ENCODE results near the gene SLC19A1.

The SLC19A1 gene

GRCh38 chr21:45525153-45525909 lies 16.9 kb downstream of the SLC19A1 start:
- Histone ChIP-seq H3K36me3 (ENCODE audit: insufficient read depth, low read length) (no peaks in the 10 kb centered on the region), H3K9me3 (ENCODE audit: low read length) (peaks cover 6% of the 10 kb centered on the region), H3K27me3 (ENCODE audit: control insufficient read depth in 1 of 2, insufficient read depth in 2 of 2, low read length in 2 of 2) (no peaks in the 10 kb centered on the region), H3K9ac (ENCODE audit: low read length) (no peak overlapping the region), H3K27ac (ENCODE audit: low read depth, low read length) (no peak overlapping the region), H3K4me1 (ENCODE audit: insufficient read depth, low read length) (no peaks in the 10 kb centered on the region), H3K4me3 (ENCODE audit: low read depth in 1 of 2, low read length in 2 of 2) (no peak overlapping the region)

GRCh38 chr21:45524756-45525152 lies 17.5 kb downstream of the SLC19A1 start:
- H3K4me1 ChIP-seq (ENCODE audit: insufficient read depth, low read length): no peaks in the 10 kb centered on the region
- H3K4me3 ChIP-seq (ENCODE audit: low read depth in 1 of 2, low read length in 2 of 2): no peak overlapping the region
- no peak overlapping the region for H3K9ac ChIP-seq (ENCODE audit: low read length)
- H3K27ac ChIP-seq (ENCODE audit: low read depth, low read length): no peak overlapping the region
- H3K36me3 ChIP-seq (ENCODE audit: insufficient read depth, low read length): no peaks in the 10 kb centered on the region
- peaks cover 12% of the 10 kb centered on the region for H3K9me3 ChIP-seq (ENCODE audit: low read length)
- H3K27me3 ChIP-seq (ENCODE audit: control insufficient read depth in 1 of 2, insufficient read depth in 2 of 2, low read length in 2 of 2): no peaks in the 10 kb centered on the region

GRCh38 chr21:45523411-45524101 lies 18.7 kb downstream of the SLC19A1 start:
- H3K9ac ChIP-seq (ENCODE audit: low read length): no peak overlapping the region
- no peaks in the 10 kb centered on the region for H3K36me3 ChIP-seq (ENCODE audit: insufficient read depth, low read length)
- no peak overlapping the region for H3K4me3 ChIP-seq (ENCODE audit: low read depth in 1 of 2, low read length in 2 of 2)
- no peaks in the 10 kb centered on the region for H3K27me3 ChIP-seq (ENCODE audit: control insufficient read depth in 1 of 2, insufficient read depth in 2 of 2, low read length in 2 of 2)
- H3K4me1 ChIP-seq (ENCODE audit: insufficient read depth, low read length): no peaks in the 10 kb centered on the region
- no peak overlapping the region for H3K27ac ChIP-seq (ENCODE audit: low read depth, low read length)
- H3K9me3 ChIP-seq (ENCODE audit: low read length): peaks cover 19% of the 10 kb centered on the region

GRCh38 chr21:45522986-45523385 lies 19.3 kb downstream of the SLC19A1 start:
- Histone ChIP-seq H3K4me3 (ENCODE audit: low read depth in 1 of 2, low read length in 2 of 2) (no peak overlapping the region), H3K4me1 (ENCODE audit: insufficient read depth, low read length) (no peaks in the 10 kb centered on the region), H3K27me3 (ENCODE audit: control insufficient read depth in 1 of 2, insufficient read depth in 2 of 2, low read length in 2 of 2) (no peaks in the 10 kb centered on the region), H3K27ac (ENCODE audit: low read depth, low read length) (no peak overlapping the region), H3K36me3 (ENCODE audit: insufficient read depth, low read length) (no peaks in the 10 kb centered on the region), H3K9ac (ENCODE audit: low read length) (no peak overlapping the region), H3K9me3 (ENCODE audit: low read length) (peaks cover 23% of the 10 kb centered on the region)

- Histone ChIP-seq H3K4me1 (ENCODE audit: insufficient read depth, low read length) (no peaks in the 10 kb centered on the region), H3K27ac (ENCODE audit: low read depth, low read length) (no peak overlapping the region), H3K36me3 (ENCODE audit: insufficient read depth, low read length) (no peaks in the 10 kb centered on the region), H3K27me3 (ENCODE audit: control insufficient read depth in 1 of 2, insufficient read depth in 2 of 2, low read length in 2 of 2) (no peaks in the 10 kb centered on the region), H3K9ac (ENCODE audit: low read length) (no peak overlapping the region), H3K9me3 (ENCODE audit: low read length) (peaks cover 23% of the 10 kb centered on the region), H3K4me3 (ENCODE audit: low read depth in 1 of 2, low read length in 2 of 2) (no peak overlapping the region)
These were observed 19.9 kb downstream of the SLC19A1 start for GRCh38 chr21:45522381-45522780.

GRCh38 chr21:45521241-45521640 lies 21.0 kb downstream of the SLC19A1 start:
- Histone ChIP-seq H3K4me3 (ENCODE audit: low read depth in 1 of 2, low read length in 2 of 2) (no peak overlapping the region), H3K27ac (ENCODE audit: low read depth, low read length) (no peak overlapping the region), H3K27me3 (ENCODE audit: control insufficient read depth in 1 of 2, insufficient read depth in 2 of 2, low read length in 2 of 2) (no peaks in the 10 kb centered on the region), H3K9ac (ENCODE audit: low read length) (no peak overlapping the region), H3K4me1 (ENCODE audit: insufficient read depth, low read length) (no peaks in the 10 kb centered on the region), H3K36me3 (ENCODE audit: insufficient read depth, low read length) (no peaks in the 10 kb centered on the region), H3K9me3 (ENCODE audit: low read length) (peaks cover 23% of the 10 kb centered on the region)

- Histone ChIP-seq H3K27me3 (ENCODE audit: control insufficient read depth in 1 of 2, insufficient read depth in 2 of 2, low read length in 2 of 2) (no peaks in the 10 kb centered on the region), H3K4me3 (ENCODE audit: low read depth in 1 of 2, low read length in 2 of 2) (no peak overlapping the region), H3K4me1 (ENCODE audit: insufficient read depth, low read length) (no peaks in the 10 kb centered on the region), H3K27ac (ENCODE audit: low read depth, low read length) (no peak overlapping the region), H3K9me3 (ENCODE audit: low read length) (peaks cover 23% of the 10 kb centered on the region), H3K9ac (ENCODE audit: low read length) (no peak overlapping the region), H3K36me3 (ENCODE audit: insufficient read depth, low read length) (no peaks in the 10 kb centered on the region)
These were observed 23.1 kb downstream of the SLC19A1 start for GRCh38 chr21:45519182-45519581.

GRCh38 chr21:45518742-45519141 lies 23.5 kb downstream of the SLC19A1 start:
- Histone ChIP-seq H3K9ac (ENCODE audit: low read length) (no peak overlapping the region), H3K27me3 (ENCODE audit: control insufficient read depth in 1 of 2, insufficient read depth in 2 of 2, low read length in 2 of 2) (no peaks in the 10 kb centered on the region), H3K27ac (ENCODE audit: low read depth, low read length) (no peak overlapping the region)

GRCh38 chr21:45517249-45518065 lies 24.8 kb downstream of the SLC19A1 start:
- Histone ChIP-seq H3K27me3 (ENCODE audit: control insufficient read depth in 1 of 2, insufficient read depth in 2 of 2, low read length in 2 of 2) (no peaks in the 10 kb centered on the region), H3K9me3 (ENCODE audit: low read length) (peaks cover 23% of the 10 kb centered on the region), H3K4me1 (ENCODE audit: insufficient read depth, low read length) (no peaks in the 10 kb centered on the region), H3K36me3 (ENCODE audit: insufficient read depth, low read length) (no peaks in the 10 kb centered on the region), H3K4me3 (ENCODE audit: low read depth in 1 of 2, low read length in 2 of 2) (no peak overlapping the region), H3K9ac (ENCODE audit: low read length) (no peak overlapping the region), H3K27ac (ENCODE audit: low read depth, low read length) (no peak overlapping the region)

More at GRCh38 chr21:45518742-45519141, 23.5 kb downstream of the SLC19A1 start:
- peaks cover 23% of the 10 kb centered on the region for H3K9me3 ChIP-seq (ENCODE audit: low read length)
- no peaks in the 10 kb centered on the region for H3K4me1 ChIP-seq (ENCODE audit: insufficient read depth, low read length)
- no peaks in the 10 kb centered on the region for H3K36me3 ChIP-seq (ENCODE audit: insufficient read depth, low read length)
- H3K4me3 ChIP-seq (ENCODE audit: low read depth in 1 of 2, low read length in 2 of 2): no peak overlapping the region

GRCh38 chr21:45516671-45517151 lies 25.5 kb downstream of the SLC19A1 start:
- H3K4me3 ChIP-seq (ENCODE audit: low read depth in 1 of 2, low read length in 2 of 2): no peak overlapping the region
- H3K36me3 ChIP-seq (ENCODE audit: insufficient read depth, low read length): no peaks in the 10 kb centered on the region
- no peak overlapping the region for H3K27ac ChIP-seq (ENCODE audit: low read depth, low read length)

GRCh38 chr21:45516071-45516670 lies 26.1 kb downstream of the SLC19A1 start:
- Histone ChIP-seq H3K4me1 (ENCODE audit: insufficient read depth, low read length) (no peaks in the 10 kb centered on the region), H3K4me3 (ENCODE audit: low read depth in 1 of 2, low read length in 2 of 2) (no peak overlapping the region), H3K9ac (ENCODE audit: low read length) (no peak overlapping the region), H3K27me3 (ENCODE audit: control insufficient read depth in 1 of 2, insufficient read depth in 2 of 2, low read length in 2 of 2) (no peaks in the 10 kb centered on the region), H3K27ac (ENCODE audit: low read depth, low read length) (no peak overlapping the region), H3K9me3 (ENCODE audit: low read length) (peaks cover 18% of the 10 kb centered on the region), H3K36me3 (ENCODE audit: insufficient read depth, low read length) (no peaks in the 10 kb centered on the region)

More at GRCh38 chr21:45516671-45517151, 25.5 kb downstream of the SLC19A1 start:
- Histone ChIP-seq H3K9ac (ENCODE audit: low read length) (no peak overlapping the region), H3K4me1 (ENCODE audit: insufficient read depth, low read length) (no peaks in the 10 kb centered on the region), H3K9me3 (ENCODE audit: low read length) (peaks cover 23% of the 10 kb centered on the region), H3K27me3 (ENCODE audit: control insufficient read depth in 1 of 2, insufficient read depth in 2 of 2, low read length in 2 of 2) (no peaks in the 10 kb centered on the region)

Data from muscle layer of colon (tissue), 2 donors.